ENCODE measurements around the gene NPAS4.
"Not testable (repeated sequence)": the region's sequence is repeated elsewhere in the genome, so short reads cannot be mapped to it uniquely, and the experiment has no call there.

NPAS4 gene

GRCh38 chr11:66417000-66417399, 3.8 kb upstream of the NPAS4 start:
- no peak overlapping the region for H3K4me3 ChIP-seq (ENCODE audit: low read length in 2 of 2)
- H3K9ac ChIP-seq (ENCODE audit: low read depth in 1 of 2, low read length in 2 of 2): no peak overlapping the region
- H3K27ac ChIP-seq (ENCODE audit: low read depth in 2 of 2, low read length in 2 of 2): no peak overlapping the region
- H3K9me3 ChIP-seq (ENCODE audit: control insufficient read depth in 2 of 2, low read length in 2 of 2): no peaks in the 10 kb centered on the region
- H3K27me3 ChIP-seq (ENCODE audit: control insufficient read depth in 2 of 2, insufficient read depth in 2 of 2, low read length in 2 of 2): peaks cover 2 to 14% of the 10 kb centered on the region in 2 donors
- no peaks in the 10 kb centered on the region for H3K36me3 ChIP-seq (ENCODE audit: control insufficient read depth in 2 of 2, insufficient read depth in 2 of 2, low read length in 2 of 2)
- no peaks in the 10 kb centered on the region for H3K4me1 ChIP-seq (ENCODE audit: control insufficient read depth in 2 of 2, insufficient read depth in 2 of 2, low read length in 2 of 2)

GRCh38 chr11:66418168-66418985, 2.5 kb upstream of the NPAS4 start:
- H3K4me1 ChIP-seq (ENCODE audit: control insufficient read depth in 2 of 2, insufficient read depth in 2 of 2, low read length in 2 of 2): no peaks in the 10 kb centered on the region
- H3K36me3 ChIP-seq (ENCODE audit: control insufficient read depth in 2 of 2, insufficient read depth in 2 of 2, low read length in 2 of 2): no peaks in the 10 kb centered on the region
- H3K27me3 ChIP-seq (ENCODE audit: control insufficient read depth in 2 of 2, insufficient read depth in 2 of 2, low read length in 2 of 2): peaks cover 2 to 14% of the 10 kb centered on the region in 2 donors
- no peaks in the 10 kb centered on the region for H3K9me3 ChIP-seq (ENCODE audit: control insufficient read depth in 2 of 2, low read length in 2 of 2)
- H3K9ac ChIP-seq (ENCODE audit: low read depth in 1 of 2, low read length in 2 of 2): no peak overlapping the region
- no peak overlapping the region for H3K27ac ChIP-seq (ENCODE audit: low read depth in 2 of 2, low read length in 2 of 2)
- no peak overlapping the region for H3K4me3 ChIP-seq (ENCODE audit: low read length in 2 of 2)

GRCh38 chr11:66418986-66419308, 1.9 kb upstream of the NPAS4 start:
- Histone ChIP-seq H3K9ac (ENCODE audit: low read depth in 1 of 2, low read length in 2 of 2) (no peak overlapping the region), H3K27me3 (ENCODE audit: control insufficient read depth in 2 of 2, insufficient read depth in 2 of 2, low read length in 2 of 2) (peaks cover 2 to 14% of the 10 kb centered on the region in 2 donors), H3K27ac (ENCODE audit: low read depth in 2 of 2, low read length in 2 of 2) (no peak overlapping the region), H3K36me3 (ENCODE audit: control insufficient read depth in 2 of 2, insufficient read depth in 2 of 2, low read length in 2 of 2) (no peaks in the 10 kb centered on the region), H3K4me3 (ENCODE audit: low read length in 2 of 2) (no peak overlapping the region), H3K4me1 (ENCODE audit: control insufficient read depth in 2 of 2, insufficient read depth in 2 of 2, low read length in 2 of 2) (no peaks in the 10 kb centered on the region), H3K9me3 (ENCODE audit: control insufficient read depth in 2 of 2, low read length in 2 of 2) (no peaks in the 10 kb centered on the region)

DNA sequence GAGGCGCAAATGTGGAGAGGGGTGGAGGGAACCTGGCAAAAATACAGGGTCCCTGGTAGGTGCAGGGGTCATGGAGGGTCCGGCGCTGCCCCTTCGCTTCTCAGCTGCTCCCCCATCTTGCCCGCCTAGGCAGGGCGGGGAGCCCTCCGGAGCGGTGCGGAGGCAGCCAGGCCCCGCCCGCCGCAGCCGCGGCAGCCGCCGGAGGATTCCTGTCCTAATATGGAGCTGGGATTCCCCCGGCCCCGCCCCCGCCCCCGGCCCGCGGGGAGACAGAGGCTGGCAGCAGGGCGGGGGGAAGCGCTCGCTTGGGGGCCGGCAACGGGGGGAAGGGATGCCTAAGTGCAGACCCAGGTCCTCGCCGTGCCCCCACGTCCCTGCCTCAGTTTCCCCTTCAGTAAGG, 1.0 kb upstream of the NPAS4 start:
- H3K4me3 ChIP-seq (ENCODE audit: low read length in 2 of 2): no peak overlapping the region
- no peak overlapping the region for H3K9ac ChIP-seq (ENCODE audit: low read depth in 1 of 2, low read length in 2 of 2)
- peaks cover 2 to 14% of the 10 kb centered on the region in 2 donors for H3K27me3 ChIP-seq (ENCODE audit: control insufficient read depth in 2 of 2, insufficient read depth in 2 of 2, low read length in 2 of 2)
- no peaks in the 10 kb centered on the region for H3K36me3 ChIP-seq (ENCODE audit: control insufficient read depth in 2 of 2, insufficient read depth in 2 of 2, low read length in 2 of 2)
- no peaks in the 10 kb centered on the region for H3K9me3 ChIP-seq (ENCODE audit: control insufficient read depth in 2 of 2, low read length in 2 of 2)
- H3K27ac ChIP-seq (ENCODE audit: low read depth in 2 of 2, low read length in 2 of 2): no peak overlapping the region
- H3K4me1 ChIP-seq (ENCODE audit: control insufficient read depth in 2 of 2, insufficient read depth in 2 of 2, low read length in 2 of 2): no peaks in the 10 kb centered on the region

DNA sequence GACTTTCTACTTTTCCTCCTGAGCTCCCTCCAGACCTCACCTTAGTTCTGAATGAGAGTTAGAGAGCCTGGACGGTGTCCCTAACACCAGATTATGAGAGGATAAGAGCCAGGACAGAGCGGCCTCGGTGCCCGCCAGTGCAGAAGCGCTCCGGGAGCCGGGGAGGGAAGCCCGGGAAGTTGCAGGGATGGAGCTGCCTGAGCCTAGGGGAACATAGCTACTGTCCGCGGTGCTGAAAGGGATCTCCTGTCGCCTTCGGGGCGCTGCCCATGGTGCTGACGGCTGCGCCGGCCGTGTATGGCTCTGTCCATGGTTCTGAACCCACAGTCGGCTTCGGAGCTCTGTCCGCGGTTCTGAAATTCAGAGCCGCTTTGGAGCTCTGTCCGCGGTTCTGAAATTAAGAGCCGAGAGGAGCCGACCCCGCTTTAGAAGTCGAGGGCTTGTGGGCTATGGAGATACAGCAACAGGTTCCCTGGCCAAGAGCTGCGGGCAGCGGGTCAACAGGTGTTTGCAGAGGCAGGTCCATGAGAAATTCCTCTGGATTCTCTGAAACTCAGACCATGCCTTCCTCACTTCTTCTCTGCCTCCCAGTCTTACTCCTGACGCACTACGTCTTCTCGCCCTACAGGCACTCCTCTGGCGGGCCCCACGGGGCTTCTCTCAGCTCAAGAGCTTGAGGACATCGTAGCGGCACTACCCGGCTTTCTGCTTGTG, 814 bp downstream of the NPAS4 start:
- Histone ChIP-seq H3K4me3 (ENCODE audit: low read length in 2 of 2) (no peak overlapping the region), H3K36me3 (ENCODE audit: control insufficient read depth in 2 of 2, insufficient read depth in 2 of 2, low read length in 2 of 2) (no peaks in the 10 kb centered on the region), H3K27me3 (ENCODE audit: control insufficient read depth in 2 of 2, insufficient read depth in 2 of 2, low read length in 2 of 2) (peaks cover 2 to 14% of the 10 kb centered on the region in 2 donors), H3K9me3 (ENCODE audit: control insufficient read depth in 2 of 2, low read length in 2 of 2) (no peaks in the 10 kb centered on the region), H3K27ac (ENCODE audit: low read depth in 2 of 2, low read length in 2 of 2) (no peak overlapping the region), H3K9ac (ENCODE audit: low read depth in 1 of 2, low read length in 2 of 2) (no peak overlapping the region), H3K4me1 (ENCODE audit: control insufficient read depth in 2 of 2, insufficient read depth in 2 of 2, low read length in 2 of 2) (no peaks in the 10 kb centered on the region)

GRCh38 chr11:66426314-66426713, 5.5 kb downstream of the NPAS4 start:
- Histone ChIP-seq H3K4me1 (ENCODE audit: control insufficient read depth in 2 of 2, insufficient read depth in 2 of 2, low read length in 2 of 2) (no peaks in the 10 kb centered on the region), H3K9ac (ENCODE audit: low read depth in 1 of 2, low read length in 2 of 2) (no peak overlapping the region), H3K9me3 (ENCODE audit: control insufficient read depth in 2 of 2, low read length in 2 of 2) (no peaks in the 10 kb centered on the region), H3K36me3 (ENCODE audit: control insufficient read depth in 2 of 2, insufficient read depth in 2 of 2, low read length in 2 of 2) (no peaks in the 10 kb centered on the region), H3K4me3 (ENCODE audit: low read length in 2 of 2) (no peak overlapping the region), H3K27ac (ENCODE audit: low read depth in 2 of 2, low read length in 2 of 2) (no peak overlapping the region), H3K27me3 (ENCODE audit: control insufficient read depth in 2 of 2, insufficient read depth in 2 of 2, low read length in 2 of 2) (no peaks in the 10 kb centered on the region)

DNA sequence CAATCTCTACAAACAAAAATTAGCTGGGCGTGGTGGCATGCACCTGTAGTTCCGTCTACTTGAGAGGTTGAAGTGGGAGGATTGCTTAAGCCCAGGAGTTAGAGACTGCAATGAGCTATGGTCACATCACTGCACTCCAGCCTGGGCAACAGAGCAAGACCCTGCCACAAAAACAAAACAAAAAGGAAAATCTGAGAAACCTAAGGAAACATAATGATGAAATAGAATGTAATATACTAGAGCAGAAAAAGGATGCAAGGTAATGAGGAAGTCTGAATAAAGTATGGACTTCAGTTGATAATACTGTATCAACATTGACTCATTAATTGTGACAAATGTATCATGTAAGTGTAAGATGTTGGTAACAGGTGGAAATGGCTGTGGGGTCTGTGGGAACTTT, 8.1 kb downstream of the NPAS4 start:
- H3K9me3 ChIP-seq (ENCODE audit: control insufficient read depth in 2 of 2, low read length in 2 of 2): no peaks in the 10 kb centered on the region
- H3K27ac ChIP-seq (ENCODE audit: low read depth in 2 of 2, low read length in 2 of 2): no peak overlapping the region
- H3K27me3 ChIP-seq (ENCODE audit: control insufficient read depth in 2 of 2, insufficient read depth in 2 of 2, low read length in 2 of 2): no peaks in the 10 kb centered on the region
- H3K4me1 ChIP-seq (ENCODE audit: control insufficient read depth in 2 of 2, insufficient read depth in 2 of 2, low read length in 2 of 2): no peaks in the 10 kb centered on the region
- H3K36me3 ChIP-seq (ENCODE audit: control insufficient read depth in 2 of 2, insufficient read depth in 2 of 2, low read length in 2 of 2): peaks cover 0 to 2% of the 10 kb centered on the region in 2 donors
- no peak overlapping the region for H3K4me3 ChIP-seq (ENCODE audit: low read length in 2 of 2)
- H3K9ac ChIP-seq (ENCODE audit: low read depth in 1 of 2, low read length in 2 of 2): no peak overlapping the region

DNA sequence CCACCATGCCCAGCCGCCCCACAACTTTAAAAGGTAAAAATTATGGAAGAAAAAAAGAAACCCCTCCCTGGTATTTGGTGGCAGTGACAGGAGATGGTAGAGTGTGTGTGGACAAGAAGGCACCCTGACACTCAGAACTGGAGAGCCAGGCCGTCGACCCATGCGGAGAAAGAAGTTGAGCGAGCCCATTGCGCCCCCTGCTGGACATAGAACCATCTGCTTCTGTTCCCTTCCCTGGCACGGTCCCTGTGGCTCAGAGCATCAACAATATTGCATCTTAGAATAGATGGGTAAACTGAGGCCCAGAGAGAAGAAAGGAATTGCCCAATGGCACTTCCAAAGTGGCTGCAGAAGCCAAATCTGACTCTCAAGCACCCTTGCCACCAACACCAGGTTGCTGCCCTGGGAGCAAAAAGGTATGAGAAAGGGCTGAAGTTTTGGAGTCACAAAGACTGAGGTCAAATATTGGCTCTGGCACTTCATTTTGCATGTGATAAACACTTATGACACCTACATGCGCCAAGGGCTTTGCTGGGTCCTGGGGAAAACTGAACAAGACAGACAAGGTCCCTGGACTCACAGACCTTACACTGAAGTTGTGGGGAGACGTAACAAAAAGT, 9.3 kb downstream of the NPAS4 start:
- H3K9me3 ChIP-seq (ENCODE audit: control insufficient read depth in 2 of 2, low read length in 2 of 2): no peaks in the 10 kb centered on the region
- no peak overlapping the region for H3K27ac ChIP-seq (ENCODE audit: low read depth in 2 of 2, low read length in 2 of 2)
- H3K9ac ChIP-seq (ENCODE audit: low read depth in 1 of 2, low read length in 2 of 2): no peak overlapping the region
- H3K4me3 ChIP-seq (ENCODE audit: low read length in 2 of 2): no peak overlapping the region
- no peaks in the 10 kb centered on the region for H3K4me1 ChIP-seq (ENCODE audit: control insufficient read depth in 2 of 2, insufficient read depth in 2 of 2, low read length in 2 of 2)
- H3K27me3 ChIP-seq (ENCODE audit: control insufficient read depth in 2 of 2, insufficient read depth in 2 of 2, low read length in 2 of 2): no peaks in the 10 kb centered on the region
- peaks cover 2 to 4% of the 10 kb centered on the region in 2 donors for H3K36me3 ChIP-seq (ENCODE audit: control insufficient read depth in 2 of 2, insufficient read depth in 2 of 2, low read length in 2 of 2)

- H3K4me1 ChIP-seq (ENCODE audit: control insufficient read depth in 2 of 2, insufficient read depth in 2 of 2, low read length in 2 of 2); H3K27ac ChIP-seq (ENCODE audit: low read depth in 2 of 2, low read length in 2 of 2); H3K4me3 ChIP-seq (ENCODE audit: low read length in 2 of 2); H3K9me3 ChIP-seq (ENCODE audit: control insufficient read depth in 2 of 2, low read length in 2 of 2); H3K27me3 ChIP-seq (ENCODE audit: control insufficient read depth in 2 of 2, insufficient read depth in 2 of 2, low read length in 2 of 2); H3K9ac ChIP-seq (ENCODE audit: low read depth in 1 of 2, low read length in 2 of 2): not testable (repeated sequence)
- peaks cover 12 to 15% of the 10 kb centered on the region in 2 donors for H3K36me3 ChIP-seq (ENCODE audit: control insufficient read depth in 2 of 2, insufficient read depth in 2 of 2, low read length in 2 of 2)
Measured at GRCh38 chr11:66431287-66431686, 10.5 kb downstream of the NPAS4 start.

DNA sequence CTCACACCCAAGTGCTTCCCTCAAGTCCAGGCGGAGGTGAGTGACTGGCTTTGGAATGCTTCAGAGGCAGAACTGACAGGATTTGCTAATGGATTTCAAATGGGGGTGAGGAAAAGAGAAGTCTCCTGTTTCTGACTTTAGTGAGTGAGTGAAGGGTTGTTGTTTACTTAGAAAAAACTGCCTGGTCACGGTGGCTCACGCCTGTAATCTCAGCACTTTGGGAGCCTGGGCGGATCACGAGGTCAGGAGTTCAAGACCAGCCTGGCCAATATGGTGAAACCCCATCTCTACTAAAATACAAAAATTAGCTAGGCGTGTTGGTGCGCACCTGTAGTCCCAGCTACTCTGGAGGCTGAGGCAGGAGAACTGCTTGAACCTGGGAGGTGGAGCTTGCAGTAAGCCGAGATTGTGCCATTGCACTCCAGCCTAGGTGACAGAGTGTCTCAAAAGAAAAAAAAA, 11.1 kb downstream of the NPAS4 start:
- H3K9me3 ChIP-seq (ENCODE audit: control insufficient read depth in 2 of 2, low read length in 2 of 2); H3K4me1 ChIP-seq (ENCODE audit: control insufficient read depth in 2 of 2, insufficient read depth in 2 of 2, low read length in 2 of 2); H3K27me3 ChIP-seq (ENCODE audit: control insufficient read depth in 2 of 2, insufficient read depth in 2 of 2, low read length in 2 of 2); H3K27ac ChIP-seq (ENCODE audit: low read depth in 2 of 2, low read length in 2 of 2); H3K9ac ChIP-seq (ENCODE audit: low read depth in 1 of 2, low read length in 2 of 2); H3K4me3 ChIP-seq (ENCODE audit: low read length in 2 of 2): not testable (repeated sequence)
- peaks cover 12 to 15% of the 10 kb centered on the region in 2 donors for H3K36me3 ChIP-seq (ENCODE audit: control insufficient read depth in 2 of 2, insufficient read depth in 2 of 2, low read length in 2 of 2)
